WERI-Rb-1 (cell line): Measurements from ENCODE around the gene FNIP2.
"Not testable (repeated sequence)": the region's sequence is repeated elsewhere in the genome, so short reads cannot be mapped to it uniquely, and the experiment has no call there.

Source experiments
- DNase-seq: peaks from one replicate; pipeline ENCODE4 v3.0.0-alpha.2; 2020
- H3K27ac ChIP-seq: fragments of 250-450 bp; sonication (Bioruptor Pico); 2 replicates; pipeline ENCODE4 v1.5.1; 2020; ENCODE audit warnings: mild to moderate bottlenecking, moderate library complexity
- H3K27me3 ChIP-seq: fragments of 250-450 bp; sonication (Bioruptor Pico); 2 replicates; pipeline ENCODE4 v1.5.1; 2021; ENCODE audit warnings: mild to moderate bottlenecking, low read depth, moderate library complexity; ENCODE audit not compliant: insufficient read depth, severe bottlenecking
- H3K36me3 ChIP-seq: fragments of 250-450 bp; sonication (Bioruptor Pico); 2 replicates; pipeline ENCODE4 v1.5.1; 2020; ENCODE audit warnings: mild to moderate bottlenecking, moderate library complexity
- H3K4me3 ChIP-seq: 2 replicates; pipeline ENCODE4 v1.5.1; 2011; ENCODE audit warnings: low read depth, mild to moderate bottlenecking, control low read depth, low read length
- H3K9me3 ChIP-seq: fragments of 250-450 bp; sonication (Bioruptor Pico); 2 replicates; pipeline ENCODE4 v1.5.1; 2021; ENCODE audit warnings: mild to moderate bottlenecking, moderate library complexity; ENCODE audit not compliant: severe bottlenecking
- TF ChIP-seq, protein P1 (sequence below): IDR thresholded peaks from 2 replicates; pipeline ENCODE4 v1.5.1; 2011; ENCODE audit warnings: low read depth, mild to moderate bottlenecking, control low read depth, inconsistent platforms, low read length

FNIP2 gene

GRCh38 chr4:158871335-158871724 is 102.5 kb downstream of the FNIP2 start:
- H3K27me3 ChIP-seq, result no peaks in the 10 kb centered on the region
- H3K36me3 ChIP-seq, result peaks cover 43% of the 10 kb centered on the region
- H3K27ac ChIP-seq, result no peak overlapping the region
- no peaks in the 10 kb centered on the region for H3K9me3 ChIP-seq
- TF ChIP-seq, protein P1, sequence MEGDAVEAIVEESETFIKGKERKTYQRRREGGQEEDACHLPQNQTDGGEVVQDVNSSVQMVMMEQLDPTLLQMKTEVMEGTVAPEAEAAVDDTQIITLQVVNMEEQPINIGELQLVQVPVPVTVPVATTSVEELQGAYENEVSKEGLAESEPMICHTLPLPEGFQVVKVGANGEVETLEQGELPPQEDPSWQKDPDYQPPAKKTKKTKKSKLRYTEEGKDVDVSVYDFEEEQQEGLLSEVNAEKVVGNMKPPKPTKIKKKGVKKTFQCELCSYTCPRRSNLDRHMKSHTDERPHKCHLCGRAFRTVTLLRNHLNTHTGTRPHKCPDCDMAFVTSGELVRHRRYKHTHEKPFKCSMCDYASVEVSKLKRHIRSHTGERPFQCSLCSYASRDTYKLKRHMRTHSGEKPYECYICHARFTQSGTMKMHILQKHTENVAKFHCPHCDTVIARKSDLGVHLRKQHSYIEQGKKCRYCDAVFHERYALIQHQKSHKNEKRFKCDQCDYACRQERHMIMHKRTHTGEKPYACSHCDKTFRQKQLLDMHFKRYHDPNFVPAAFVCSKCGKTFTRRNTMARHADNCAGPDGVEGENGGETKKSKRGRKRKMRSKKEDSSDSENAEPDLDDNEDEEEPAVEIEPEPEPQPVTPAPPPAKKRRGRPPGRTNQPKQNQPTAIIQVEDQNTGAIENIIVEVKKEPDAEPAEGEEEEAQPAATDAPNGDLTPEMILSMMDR, result no peak
- DNase-seq, result no peak
- no peak overlapping the region for H3K4me3 ChIP-seq

DNA sequence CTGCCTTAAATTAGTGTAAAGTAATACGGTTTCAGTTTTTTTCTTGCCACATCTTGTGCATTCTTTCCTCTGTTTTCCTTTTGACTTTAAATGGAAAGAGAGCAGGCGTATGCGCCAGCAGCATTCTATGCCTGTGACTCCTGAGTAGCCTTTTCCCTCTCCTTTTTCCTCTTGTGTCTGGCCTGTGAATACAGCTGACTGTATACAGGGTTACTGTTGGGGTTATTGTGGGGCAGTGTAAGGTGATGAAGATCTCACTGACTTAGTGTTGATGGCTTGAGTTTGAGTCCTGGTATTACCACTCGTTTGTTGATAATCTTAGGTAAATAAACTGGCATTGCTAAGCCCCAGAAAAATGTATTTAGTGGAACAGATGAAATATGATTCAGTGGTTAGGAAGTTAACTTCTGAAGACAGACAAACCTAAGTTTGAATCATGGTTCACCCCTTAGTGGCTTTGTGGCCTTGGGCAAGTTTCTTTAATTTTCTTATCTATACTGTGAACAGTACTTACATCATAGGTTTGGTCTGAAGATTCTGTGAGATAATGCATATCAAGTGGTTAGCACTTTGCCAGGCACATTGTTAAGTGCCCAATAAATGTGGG is 105.1 kb downstream of the FNIP2 start:
- DNase-seq, result no peak
- Histone ChIP-seq H3K27ac (no peak overlapping the region), H3K9me3 (no peaks in the 10 kb centered on the region), H3K4me3 (no peak overlapping the region), H3K36me3 (peaks cover 47% of the 10 kb centered on the region), H3K27me3 (no peaks in the 10 kb centered on the region)
- TF ChIP-seq, protein P1, result no peak

DNA sequence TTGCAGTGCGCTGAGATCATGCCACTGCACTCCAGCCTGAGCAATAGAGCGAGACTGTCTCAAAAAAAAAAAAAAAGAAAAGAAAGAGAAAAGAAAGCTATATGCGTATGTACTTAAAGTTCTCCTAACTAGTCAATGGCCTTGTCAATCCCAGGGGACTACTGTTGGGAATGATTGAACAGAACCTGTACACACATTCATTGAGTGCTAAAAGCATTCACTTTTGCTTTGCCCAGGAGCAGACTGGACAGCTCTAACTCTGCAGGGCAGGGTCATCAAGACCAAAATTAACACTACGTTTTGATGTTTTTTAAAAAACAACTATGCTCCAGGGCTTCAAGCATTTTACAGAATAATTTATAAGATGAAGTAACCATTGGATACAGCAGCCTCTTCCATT is 106.2 kb downstream of the FNIP2 start:
- Histone ChIP-seq H3K9me3 (no peaks in the 10 kb centered on the region), H3K36me3 (peaks cover 44% of the 10 kb centered on the region), H3K4me3 (no peak overlapping the region), H3K27ac (no peak overlapping the region), H3K27me3 (no peaks in the 10 kb centered on the region)
- TF ChIP-seq, protein P1, result no peak
- DNase-seq, result no peak

DNA sequence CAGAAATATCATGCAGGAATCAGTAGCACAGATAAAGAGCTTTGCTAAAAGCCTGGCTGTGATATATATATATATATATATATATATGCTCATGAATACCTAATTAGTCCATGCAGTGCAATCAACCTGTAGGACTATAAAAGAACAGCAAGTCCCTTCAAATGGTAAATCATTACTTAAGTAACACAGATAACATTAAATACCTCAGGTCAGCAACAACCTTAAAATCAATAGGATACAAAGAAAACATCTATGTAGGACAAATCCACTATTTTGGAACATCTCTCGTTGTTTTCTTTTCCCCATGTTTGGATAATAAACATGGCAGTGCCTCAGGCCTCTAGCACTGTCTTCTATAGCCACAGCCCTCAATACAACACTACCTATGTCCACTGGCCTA is 106.6 kb downstream of the FNIP2 start:
- Histone ChIP-seq H3K4me3 (no peak overlapping the region), H3K36me3 (peaks cover 41% of the 10 kb centered on the region), H3K27me3 (no peaks in the 10 kb centered on the region), H3K9me3 (no peaks in the 10 kb centered on the region), H3K27ac (no peak overlapping the region)
- TF ChIP-seq, protein P1, result no peak
- DNase-seq, result no peak

DNA sequence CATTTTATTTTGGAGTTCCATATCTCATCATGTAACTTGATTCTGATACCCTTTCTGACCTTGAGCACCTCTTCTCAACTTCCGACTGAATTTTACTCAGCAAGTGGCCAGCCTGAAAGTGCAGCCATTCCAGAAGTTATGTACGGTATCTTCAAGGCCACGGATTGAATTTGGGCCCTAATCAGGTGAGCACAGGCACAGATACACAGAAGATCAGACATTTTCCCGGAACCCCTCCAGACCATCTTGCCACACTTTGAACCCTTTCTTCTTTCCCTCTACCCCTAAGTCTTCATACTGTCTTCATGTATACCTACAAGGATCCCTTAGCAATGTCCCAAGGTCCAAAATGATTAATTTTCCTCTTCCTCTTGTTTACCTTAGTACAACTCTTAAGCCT is 108.2 kb downstream of the FNIP2 start:
- Histone ChIP-seq H3K36me3 (peaks cover 36% of the 10 kb centered on the region), H3K27me3 (no peaks in the 10 kb centered on the region), H3K4me3 (no peak overlapping the region), H3K27ac (no peak overlapping the region), H3K9me3 (peaks cover 3% of the 10 kb centered on the region)
- DNase-seq, result no peak
- TF ChIP-seq, protein P1, result no peak

- not testable (repeated sequence) for H3K27ac ChIP-seq, H3K4me3 ChIP-seq, H3K9me3 ChIP-seq, H3K27me3 ChIP-seq, DNase-seq
- peaks cover 33% of the 10 kb centered on the region for H3K36me3 ChIP-seq
These were observed 113.3 kb downstream of the FNIP2 start for GRCh38 chr4:158882142-158882541.
